Ishikawa (cell line): ENCODE data around the gene PEMT.

Experiments
- CEBPB ChIP-seq: IDR thresholded peaks from 2 replicates; pipeline ENCODE4 v1.6.1; 2012
- EP300 ChIP-seq: IDR thresholded peaks from 2 replicates; pipeline ENCODE4 v1.6.1; 2012; ENCODE audit warnings: borderline replicate concordance
- NFIC ChIP-seq: IDR thresholded peaks from 2 replicates; pipeline ENCODE4 v1.6.1; 2012
- RAD21 ChIP-seq: IDR thresholded peaks from 2 replicates; pipeline ENCODE4 v1.6.1; 2012; ENCODE audit warnings: low read depth
- YY1 ChIP-seq: IDR thresholded peaks from 2 replicates; pipeline ENCODE4 v1.6.1; 2012; ENCODE audit warnings: low read depth
- TF ChIP-seq, protein P1 (sequence below): IDR thresholded peaks from 2 replicates; pipeline ENCODE4 v1.6.1; 2012

DNA sequence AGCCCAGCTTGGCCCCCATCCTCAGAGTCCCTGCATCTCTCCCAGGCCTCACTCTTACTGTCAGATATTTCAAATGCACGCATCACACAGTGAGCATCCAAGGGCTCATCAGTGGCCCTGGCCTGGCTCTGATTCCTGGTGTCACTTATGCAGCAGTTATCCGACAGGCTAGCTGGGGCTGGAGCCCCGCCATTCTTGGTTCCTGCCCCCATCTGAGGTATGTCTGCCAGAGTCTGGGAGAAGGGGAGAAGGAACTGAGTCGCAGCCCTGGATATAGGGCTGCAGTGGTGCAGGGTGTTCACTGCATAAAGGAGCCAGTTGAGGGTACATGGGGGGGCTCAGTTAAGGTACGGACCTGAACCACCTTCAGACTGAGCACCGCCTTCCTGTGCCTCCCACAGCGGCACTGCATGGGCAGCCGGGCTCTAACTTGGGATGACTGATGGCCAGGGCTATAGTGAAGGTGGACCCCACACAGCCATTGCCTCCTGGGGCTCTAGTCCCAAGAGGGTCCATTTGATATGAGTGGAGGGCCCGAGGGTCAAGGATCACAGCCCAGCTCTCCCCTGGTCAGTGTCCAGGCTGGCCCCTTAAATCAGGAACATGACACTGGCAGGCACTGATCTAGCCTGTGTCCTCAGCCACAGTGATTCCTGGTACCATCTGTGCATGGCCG lies 93.5 kb downstream of the PEMT start:
- TF ChIP-seq, protein P1, sequence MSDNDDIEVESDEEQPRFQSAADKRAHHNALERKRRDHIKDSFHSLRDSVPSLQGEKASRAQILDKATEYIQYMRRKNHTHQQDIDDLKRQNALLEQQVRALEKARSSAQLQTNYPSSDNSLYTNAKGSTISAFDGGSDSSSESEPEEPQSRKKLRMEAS = no peak
- no peak for TF ChIP-seq NFIC
- TF ChIP-seq YY1 = no peak
- no peak for TF ChIP-seq CEBPB
- no peak for TF ChIP-seq RAD21
- TF ChIP-seq EP300 = no peak
